HG02588 (cell line): ENCODE data around the gene RSF1.
A peak's percentile ranks its signal among the peaks of the same experiment; 100 is the strongest.

Experiments
- ATAC-seq: cut with Tn5 transposase; IDR thresholded peaks from one replicate; pipeline ENCODE4 v1.9.1; 2021; ENCODE audit warnings: mild to moderate bottlenecking, moderate library complexity; ENCODE audit not compliant: unreplicated experiment

The RSF1 gene

GRCh38 chr11:77695417-77695816 is 125.1 kb downstream of the RSF1 start:
- no peak for ATAC-seq

- no peak for ATAC-seq
These were observed 129.9 kb downstream of the RSF1 start for GRCh38 chr11:77690649-77691048.

- no peak for ATAC-seq
These were observed 133.4 kb downstream of the RSF1 start for GRCh38 chr11:77687088-77687487.

- no peak for ATAC-seq
These were observed 143.4 kb downstream of the RSF1 start for GRCh38 chr11:77677138-77677537.

GRCh38 chr11:77672264-77672663 is 148.3 kb downstream of the RSF1 start:
- ATAC-seq: no peak

DNA sequence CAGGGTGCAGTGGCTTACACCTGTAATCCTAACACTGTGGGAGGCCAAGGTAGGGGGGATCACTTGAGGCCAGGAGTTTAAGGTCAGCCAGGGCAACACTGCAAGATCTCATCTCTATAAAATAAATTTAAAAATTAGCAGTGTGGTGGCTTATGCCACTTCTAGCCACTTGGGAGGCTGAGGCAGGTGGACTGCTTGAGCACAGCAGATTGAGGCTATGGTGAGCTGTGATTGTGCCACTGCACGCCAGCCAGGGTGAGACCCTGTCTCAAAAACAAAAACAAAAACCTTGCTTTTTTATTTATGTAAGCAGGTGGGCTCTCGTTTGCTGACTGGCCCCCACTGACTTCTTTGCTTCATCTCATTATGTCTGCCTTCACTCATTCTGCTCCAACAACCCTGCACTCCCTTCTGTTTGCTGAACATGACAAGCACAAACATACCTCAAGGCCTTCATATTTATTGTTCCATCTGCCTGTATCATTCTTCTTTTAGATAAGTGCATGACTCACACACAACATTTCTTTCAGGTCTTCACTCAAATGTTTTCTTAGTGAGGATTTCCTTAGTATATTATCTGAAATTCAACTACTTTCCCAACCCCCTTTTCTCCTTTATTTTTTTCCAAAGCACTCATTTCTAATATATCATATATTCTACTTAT is 150.5 kb downstream of the RSF1 start:
- ATAC-seq: no peak

DNA sequence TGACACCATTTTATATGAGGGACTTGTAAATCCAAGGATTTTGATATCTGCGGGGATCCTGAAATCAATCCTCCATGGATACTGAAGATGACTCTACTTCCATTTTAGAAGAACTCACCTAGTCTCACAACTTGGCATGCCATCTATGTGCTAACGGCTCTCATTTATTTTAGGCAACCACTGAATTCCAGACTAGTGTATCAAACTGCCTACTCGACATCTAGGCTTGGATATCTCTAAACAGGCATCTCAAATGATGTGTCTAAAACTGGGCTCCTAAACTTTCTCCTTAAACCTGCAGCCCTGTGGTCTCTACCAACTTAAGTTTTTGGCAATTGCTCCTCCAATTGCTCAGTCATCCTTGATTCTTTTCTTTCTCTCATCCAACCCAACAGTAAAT is 151.8 kb downstream of the RSF1 start:
- ATAC-seq: no peak

- ATAC-seq: no peak
These were observed 155.1 kb downstream of the RSF1 start for GRCh38 chr11:77665240-77665965.

GRCh38 chr11:77661670-77662069 is 158.9 kb downstream of the RSF1 start:
- no peak for ATAC-seq

GRCh38 chr11:77660947-77661346 is 159.6 kb downstream of the RSF1 start:
- no peak for ATAC-seq

- ATAC-seq: no peak
These were observed 162.1 kb downstream of the RSF1 start for GRCh38 chr11:77658213-77659013.

GRCh38 chr11:77656362-77656761 is 164.2 kb downstream of the RSF1 start:
- no peak for ATAC-seq

- no peak for ATAC-seq
These were observed 165.6 kb downstream of the RSF1 start for GRCh38 chr11:77654770-77655434.

GRCh38 chr11:77650123-77650522 is 170.4 kb downstream of the RSF1 start:
- no peak for ATAC-seq

DNA sequence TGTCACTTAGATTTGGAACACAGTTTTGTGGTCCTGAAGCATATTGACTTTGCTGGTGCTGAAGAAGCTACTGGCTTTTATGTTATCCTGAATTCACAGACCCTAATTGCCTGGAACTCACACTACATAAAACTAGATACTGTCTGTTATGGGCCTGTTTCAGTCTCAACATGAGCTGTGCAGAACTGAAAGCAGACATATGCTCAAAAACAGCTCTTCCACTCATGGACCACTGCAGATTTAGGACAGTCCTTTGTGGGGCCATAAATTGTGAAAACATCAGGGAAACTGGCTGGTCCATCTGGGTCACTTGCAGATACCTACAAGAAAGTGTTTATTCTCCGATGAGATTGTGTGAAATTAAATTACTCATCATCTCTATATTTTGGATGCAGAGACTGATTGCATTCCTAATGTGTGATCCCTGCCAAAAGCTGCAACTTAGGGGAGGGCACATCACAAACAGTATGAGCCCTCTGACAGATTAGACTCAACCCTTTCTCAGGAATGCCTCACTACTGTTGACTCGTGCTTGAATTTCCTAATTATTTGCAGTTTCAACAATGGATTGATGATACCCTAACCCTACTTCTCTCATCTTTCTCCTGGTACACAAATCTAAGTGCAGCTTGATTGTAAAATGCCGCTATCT is 172.7 kb downstream of the RSF1 start:
- no peak for ATAC-seq

GRCh38 chr11:77644887-77645286 is 175.6 kb downstream of the RSF1 start:
- ATAC-seq: no peak

DNA sequence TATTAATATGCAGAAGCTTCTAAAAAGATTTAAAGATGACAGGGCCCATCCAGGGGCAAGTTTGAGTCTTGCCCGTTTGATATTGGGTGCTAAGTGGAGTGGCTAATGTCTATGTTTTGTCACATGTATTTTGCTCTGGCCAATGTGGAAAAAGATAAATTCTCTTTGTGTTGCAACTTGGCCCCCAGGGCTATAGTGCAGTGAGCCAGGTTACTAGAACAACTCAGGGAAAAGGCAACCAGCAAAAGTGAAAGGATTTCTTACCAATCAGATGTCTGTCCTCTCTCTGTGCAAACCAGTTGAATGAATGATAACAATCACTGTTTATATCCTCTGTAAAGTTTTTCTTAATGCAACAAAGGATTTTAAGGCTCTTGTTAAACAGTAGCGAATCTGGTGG is 178.3 kb downstream of the RSF1 start:
- ATAC-seq: no peak

DNA sequence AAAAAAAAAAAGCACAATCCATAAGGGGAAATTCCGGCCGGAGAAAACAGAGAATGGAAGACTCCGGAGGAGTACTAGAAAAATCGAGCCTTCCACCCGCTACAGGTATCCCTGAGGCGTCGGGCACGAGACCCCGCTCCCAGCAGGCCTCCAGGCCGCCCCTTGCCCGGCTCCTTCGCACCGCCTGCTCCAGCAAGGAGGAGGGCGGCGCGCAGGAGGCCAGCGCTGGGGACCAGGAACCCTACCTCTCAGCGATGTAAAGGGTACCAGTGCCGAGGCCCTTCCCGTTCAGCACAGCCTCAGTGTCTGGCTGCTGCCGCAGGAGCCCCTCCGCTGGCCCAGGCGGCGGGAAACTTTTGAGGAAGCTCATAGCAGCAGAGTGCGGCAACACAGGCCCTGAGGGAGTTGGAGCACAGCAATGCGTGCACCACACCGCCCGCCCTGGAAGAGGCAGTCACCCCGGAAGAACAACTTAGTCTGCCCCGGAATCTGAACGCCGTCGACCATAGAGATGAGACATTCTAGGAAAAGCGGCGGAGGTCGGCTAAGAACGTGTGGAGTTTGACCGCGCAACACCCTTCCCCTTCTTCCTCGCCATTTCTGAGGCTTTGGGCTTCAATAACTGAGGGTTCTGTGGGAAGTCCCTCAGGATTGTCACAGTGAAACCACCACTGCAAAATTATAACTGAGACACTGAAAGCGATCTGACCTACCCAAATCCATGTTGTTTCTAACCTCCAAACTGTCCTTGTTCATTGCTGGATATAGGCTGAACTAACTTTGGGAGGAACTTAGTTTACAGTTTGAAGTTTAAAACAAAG is 183.0 kb downstream of the RSF1 start, which contains the start of gene CLNS1A:
Gene CLNS1A, minus strand, starts transcription at position 450 of the 821 bp plus-strand sequence. Its CDS starts 80 bp downstream, at position 370.
- ATAC-seq: peak; percentile 97

GRCh38 chr11:77636731-77637344 is 183.7 kb downstream of the RSF1 start:
- no peak for ATAC-seq
